A549 (cell line): ENCODE measurements around the gene POLE4. TPM values are rescaled to one million over a fixed set of nuclear protein-coding genes. Genes with fewer than 3 reads are reported as not detected.

Experiments used
- ATAC-seq, 2 experiments: fragments of 200-7000 bp in 1 of 2; fragments of >200 bp in 1 of 2; cut with Nextera tagmentation in 1 of 2; cut with Tn5 transposase in 1 of 2; 3 replicates each; pipeline versions ENCODE4 v1.8.0 to v1.9.1; 2018 to 2020; ENCODE audit warnings: mild to moderate bottlenecking in 1 of 2, moderate library complexity in 1 of 2
- CTCF ChIA-PET: fragments of 300-600 bp; sonication (Branson Sonifier 250); formaldehyde crosslinking; extraction: SDS; loops from one replicate; lab custom pipeline; 2021; ENCODE audit warnings: antibody characterized with exemption, inconsistent platforms; lab: Yijun Ruan, JAX
- POLR2A ChIA-PET: fragments of 350-600 bp; formaldehyde crosslinking; extraction: SDS; loops from one replicate; lab custom pipeline; 2021; ENCODE audit warnings: antibody characterized with exemption, inconsistent platforms; lab: Yijun Ruan, JAX
- DNase-seq, 2 experiments: peaks; one replicate each; pipeline versions ENCODE4 v3.0.0 to v3.0.0-alpha.2; 2011 to 2016; ENCODE audit warnings: low read depth in 1 of 2, low spot score in 1 of 2
- FAIRE-seq: peaks from 2 replicates; lab custom pipeline; 2011; peaks lifted over from hg19 to GRCh38; lab: Jason Lieb, UNC
- H3K27ac ChIP-seq, 2 experiments: fragments of >200 bp; sonication (Bioruptor Twin); formaldehyde crosslinking; 3 replicates each; pipeline ENCODE4 v1.5.1; 2016 to 2017
- H3K4me1 ChIP-seq: fragments of >200 bp; sonication (Bioruptor Twin); formaldehyde crosslinking; 3 replicates; pipeline ENCODE4 v1.6.1; 2016
- H3K4me2 ChIP-seq: fragments of >200 bp; sonication (Bioruptor Twin); formaldehyde crosslinking; 3 replicates; pipeline ENCODE4 v1.6.1; 2016
- H3K4me3 ChIP-seq: fragments of >200 bp; sonication (Bioruptor Twin); formaldehyde crosslinking; 3 replicates; pipeline ENCODE4 v1.5.1; 2016
- H3K9me3 ChIP-seq: fragments of >200 bp; sonication (Bioruptor Twin); formaldehyde crosslinking; 3 replicates; pipeline ENCODE4 v1.6.1; 2016
- CBX8 ChIP-seq: fragments of 200-600 bp; sonication (generic); IDR thresholded peaks from 2 replicates; pipeline ENCODE4 v1.6.1; 2016
- CEBPB ChIP-seq, 2 experiments: fragments of >200 bp in 1 of 2; sonication (Bioruptor Twin) in 1 of 2; formaldehyde crosslinking in 1 of 2; IDR thresholded peaks; 2 replicates each; pipeline ENCODE4 v1.6.1; 2012 to 2016
- CHD2 ChIP-seq: fragments of 150-350 bp; IDR thresholded peaks from 2 replicates; pipeline ENCODE4 v1.6.1; 2014; ENCODE audit warnings: low read length; ENCODE audit not compliant: partially characterized antibody
- EHMT2 ChIP-seq: fragments of 200-600 bp; sonication (generic); IDR thresholded peaks from 2 replicates; pipeline ENCODE4 v1.6.1; 2016; ENCODE audit warnings: antibody characterized with exemption, low read depth, mild to moderate bottlenecking, moderate library complexity
- FOSL2 ChIP-seq, 2 experiments: fragments of 450-650 bp in 1 of 2; fragments of >200 bp in 1 of 2; sonication (Bioruptor Twin) in 1 of 2; formaldehyde crosslinking; IDR thresholded peaks; 2 replicates each; pipeline versions ENCODE4 v1.5.0 to v1.6.1; 2016 to 2020; ENCODE audit warnings: mild to moderate bottlenecking in 1 of 2, moderate library complexity in 1 of 2
- HEYL ChIP-seq: fragments of 250-450 bp; sonication (Bioruptor Pico); IDR thresholded peaks from 2 replicates; pipeline ENCODE4 v1.8.0; 2021; ENCODE audit warnings: mild to moderate bottlenecking, moderate library complexity
- HOXB5 ChIP-seq: fragments of 250-450 bp; sonication (Bioruptor Pico); IDR thresholded peaks from 2 replicates; pipeline ENCODE4 v1.5.0; 2020; ENCODE audit warnings: mild to moderate bottlenecking, moderate library complexity
- KDM1A ChIP-seq: fragments of 200-600 bp; sonication (generic); IDR thresholded peaks from 2 replicates; pipeline ENCODE4 v1.6.1; 2016; ENCODE audit warnings: low read depth, mild to moderate bottlenecking
- KDM5A ChIP-seq: fragments of 200-600 bp; sonication (generic); IDR thresholded peaks from 2 replicates; pipeline ENCODE4 v1.6.1; 2016; ENCODE audit warnings: antibody characterized with exemption, mild to moderate bottlenecking
- MAFK ChIP-seq: fragments of 450-650 bp; IDR thresholded peaks from 2 replicates; pipeline ENCODE4 v1.6.1; 2014; ENCODE audit not compliant: partially characterized antibody
- POLR2A ChIP-seq: IDR thresholded peaks from 2 replicates; pipeline ENCODE4 v1.6.1; 2012; ENCODE audit warnings: mild to moderate bottlenecking, low read length
- RCOR1 ChIP-seq: fragments of 150-350 bp; IDR thresholded peaks from 2 replicates; pipeline ENCODE4 v1.6.1; 2014; ENCODE audit warnings: antibody characterized with exemption, low read length, low read depth
- RNF2 ChIP-seq: fragments of 200-600 bp; sonication (generic); IDR thresholded peaks from 2 replicates; pipeline ENCODE4 v1.6.1; 2016; ENCODE audit warnings: low read depth, mild to moderate bottlenecking, antibody characterized with exemption, moderate library complexity, borderline replicate concordance
- SMC3 ChIP-seq: fragments of >200 bp; sonication (Bioruptor Twin); formaldehyde crosslinking; IDR thresholded peaks from 3 replicates; pipeline ENCODE4 v1.6.1; 2018; ENCODE audit warnings: inconsistent platforms
- TP53 ChIP-seq: fragments of 250-450 bp; sonication (Bioruptor Pico); IDR thresholded peaks from 2 replicates; pipeline ENCODE4 v1.5.0; 2021; ENCODE audit warnings: mild to moderate bottlenecking, moderate library complexity
- ZC3H11A ChIP-seq: fragments of 450-650 bp; IDR thresholded peaks from 2 replicates; pipeline ENCODE4 v1.6.1; 2014; ENCODE audit warnings: antibody characterized with exemption, mild to moderate bottlenecking
- ZFP36 ChIP-seq: fragments of 450-650 bp; IDR thresholded peaks from 2 replicates; pipeline ENCODE4 v1.6.1; 2014; ENCODE audit warnings: borderline replicate concordance; ENCODE audit not compliant: partially characterized antibody
- ZSCAN20 ChIP-seq: fragments of 250-450 bp; sonication (Bioruptor Pico); IDR thresholded peaks from 2 replicates; pipeline ENCODE4 v1.8.0; 2022; ENCODE audit warnings: mild to moderate bottlenecking, moderate library complexity
- WGBS: methylation state at CpG from one replicate; pipeline ENCODE4 v1.1.6; 2017; ENCODE audit errors: missing lambda C conversion rate; 5-methylcytosine and 5-hydroxymethylcytosine counted together
- polyA plus RNA-seq, 4 experiments: library from polyadenylated mRNA; depleted of rRNA in 3 of 4; stranded (reverse); fragments of >200 nt; fragmentation: RNase III in 1 of 4; extraction: RNeasy Plus Mini Kit Qiagen cat#74134 plus additional on column Dnase treatment in 1 of 4; gene quantifications; 2 replicates in 3 of 4; 3 replicates in 1 of 4; pipeline ENCODE4 v1.2.3, GENCODE V29; 2011 to 2017
- TF ChIP-seq, protein P1 (sequence below): IDR thresholded peaks from 2 replicates; pipeline ENCODE4 v1.6.1; 2012
- TF ChIP-seq, protein P2 (sequence below): fragments of 250-450 bp; sonication (Bioruptor Pico); IDR thresholded peaks from 2 replicates; pipeline ENCODE4 v1.5.0; 2021; ENCODE audit warnings: mild to moderate bottlenecking, moderate library complexity, borderline replicate concordance
- TF ChIP-seq, protein P3 (sequence below): fragments of >200 bp; sonication (Bioruptor Twin); formaldehyde crosslinking; IDR thresholded peaks from 3 replicates; pipeline ENCODE4 v1.6.1; 2016
- TF ChIP-seq, protein P4 (sequence below): fragments of 150-350 bp; IDR thresholded peaks from 2 replicates; pipeline ENCODE4 v1.6.1; 2014; ENCODE audit warnings: low read depth, mild to moderate bottlenecking, low read length

Gene POLE4
- polyA plus RNA-seq, 2 of the 4 experiments (the other 2 are of a cell fraction), result 88.5 to 90.4 TPM

DNA sequence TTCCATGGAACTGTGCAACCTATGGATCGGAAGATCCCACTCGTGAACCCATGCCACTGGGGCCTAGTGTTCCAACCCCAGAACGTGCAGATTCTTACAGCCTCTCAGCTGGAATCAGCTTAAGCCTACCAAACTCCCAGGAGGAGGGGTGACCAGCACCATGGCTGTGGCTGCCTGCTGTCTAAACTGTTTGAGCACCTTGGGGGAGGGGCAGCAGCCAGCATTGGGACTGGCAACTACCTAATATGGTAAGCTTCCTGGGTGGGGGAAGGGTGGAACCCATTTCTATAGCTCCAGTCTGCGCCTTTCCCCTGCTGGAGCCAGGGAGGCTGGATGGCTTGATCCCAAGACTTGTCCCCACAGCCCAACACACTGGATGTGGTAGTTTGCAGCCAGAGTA is 10.7 kb upstream of the POLE4 start:
- WGBS, result 69% methylated on average over 4 of the region's 4 CpGs
- no peak for DNase-seq
- Histone ChIP-seq H3K4me1 (peaks cover 6% of the 10 kb centered on the region; the same call in 1 of the 3 replicates), H3K9me3 (no peaks in the 10 kb centered on the region), H3K27ac (no peak overlapping the region), H3K4me3 (no peak overlapping the region), H3K4me2 (no peak overlapping the region)
- FAIRE-seq, result no peak
- CTCF ChIA-PET, result no interaction called here
- TF ChIP-seq FOSL2 (IDR thresholded peaks at IDR 0.05) (no peak), FOSL2 (CRISPR knock-in tag; IDR thresholded peaks at IDR 0.05) (no peak), ZFP36 (no peak), KDM5A (no peak), CHD2 (no peak), MAFK (no peak), KDM1A (no peak)
- TF ChIP-seq, protein P1, sequence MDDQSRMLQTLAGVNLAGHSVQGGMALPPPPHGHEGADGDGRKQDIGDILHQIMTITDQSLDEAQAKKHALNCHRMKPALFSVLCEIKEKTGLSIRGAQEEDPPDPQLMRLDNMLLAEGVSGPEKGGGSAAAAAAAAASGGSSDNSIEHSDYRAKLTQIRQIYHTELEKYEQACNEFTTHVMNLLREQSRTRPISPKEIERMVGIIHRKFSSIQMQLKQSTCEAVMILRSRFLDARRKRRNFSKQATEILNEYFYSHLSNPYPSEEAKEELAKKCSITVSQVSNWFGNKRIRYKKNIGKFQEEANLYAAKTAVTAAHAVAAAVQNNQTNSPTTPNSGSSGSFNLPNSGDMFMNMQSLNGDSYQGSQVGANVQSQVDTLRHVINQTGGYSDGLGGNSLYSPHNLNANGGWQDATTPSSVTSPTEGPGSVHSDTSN, result no peak
- TF ChIP-seq, protein P2, sequence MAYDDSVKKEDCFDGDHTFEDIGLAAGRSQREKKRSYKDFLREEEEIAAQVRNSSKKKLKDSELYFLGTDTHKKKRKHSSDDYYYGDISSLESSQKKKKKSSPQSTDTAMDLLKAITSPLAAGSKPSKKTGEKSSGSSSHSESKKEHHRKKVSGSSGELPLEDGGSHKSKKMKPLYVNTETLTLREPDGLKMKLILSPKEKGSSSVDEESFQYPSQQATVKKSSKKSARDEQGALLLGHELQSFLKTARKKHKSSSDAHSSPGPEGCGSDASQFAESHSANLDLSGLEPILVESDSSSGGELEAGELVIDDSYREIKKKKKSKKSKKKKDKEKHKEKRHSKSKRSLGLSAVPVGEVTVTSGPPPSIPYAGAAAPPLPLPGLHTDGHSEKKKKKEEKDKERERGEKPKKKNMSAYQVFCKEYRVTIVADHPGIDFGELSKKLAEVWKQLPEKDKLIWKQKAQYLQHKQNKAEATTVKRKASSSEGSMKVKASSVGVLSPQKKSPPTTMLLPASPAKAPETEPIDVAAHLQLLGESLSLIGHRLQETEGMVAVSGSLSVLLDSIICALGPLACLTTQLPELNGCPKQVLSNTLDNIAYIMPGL (CRISPR knock-in tag), result no peak
- no peak for ATAC-seq
- POLR2A ChIA-PET, result no interaction called here

DNA sequence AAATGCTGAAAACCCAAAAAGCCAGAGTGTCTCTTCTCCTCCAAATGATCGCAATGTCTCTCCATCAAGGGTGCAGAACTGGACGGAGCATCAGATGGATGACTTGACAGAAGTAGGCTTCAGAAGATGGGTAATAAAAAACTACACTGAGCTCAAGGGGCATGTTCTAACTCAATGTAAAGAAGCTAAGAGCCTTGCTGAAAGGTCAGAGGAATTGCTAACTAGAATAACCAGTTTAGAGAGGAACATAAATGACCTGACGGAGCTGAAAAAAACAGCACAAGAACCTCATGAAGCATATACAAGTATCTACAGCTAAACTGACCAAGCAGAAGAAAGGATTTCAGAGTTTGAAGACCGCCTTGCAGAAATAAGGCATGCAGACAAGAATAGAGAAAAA is 9.7 kb upstream of the POLE4 start:
- Histone ChIP-seq H3K4me1 (peaks cover 6% of the 10 kb centered on the region; the same call in 1 of the 3 replicates), H3K4me2 (no peak overlapping the region), H3K9me3 (no peaks in the 10 kb centered on the region), H3K4me3 (no peak overlapping the region), H3K27ac (no peak overlapping the region)
- FAIRE-seq (no peak), DNase-seq (no peak), ATAC-seq (no peak)
- ChIA-PET CTCF (interaction anchor here (0.6 kb wide), 1 partner anchor 32 kb away, joined by 3 read pairs; no protein-coding TSS in a partner anchor), POLR2A (no interaction called here)
- 90% methylated on average over 4 of the region's 4 CpGs for WGBS
- TF ChIP-seq SMC3 (no peak), HOXB5 (no peak), CEBPB (IDR thresholded peaks at IDR 0.05) (no peak), CBX8 (no peak), RNF2 (no peak), EHMT2 (no peak), ZC3H11A (no peak), ZSCAN20 (CRISPR knock-in tag) (no peak), HEYL (CRISPR knock-in tag) (no peak), RCOR1 (no peak), POLR2A (no peak), TP53 (CRISPR knock-in tag) (no peak)
- TF ChIP-seq, protein P1, result no peak
- TF ChIP-seq, protein P3, sequence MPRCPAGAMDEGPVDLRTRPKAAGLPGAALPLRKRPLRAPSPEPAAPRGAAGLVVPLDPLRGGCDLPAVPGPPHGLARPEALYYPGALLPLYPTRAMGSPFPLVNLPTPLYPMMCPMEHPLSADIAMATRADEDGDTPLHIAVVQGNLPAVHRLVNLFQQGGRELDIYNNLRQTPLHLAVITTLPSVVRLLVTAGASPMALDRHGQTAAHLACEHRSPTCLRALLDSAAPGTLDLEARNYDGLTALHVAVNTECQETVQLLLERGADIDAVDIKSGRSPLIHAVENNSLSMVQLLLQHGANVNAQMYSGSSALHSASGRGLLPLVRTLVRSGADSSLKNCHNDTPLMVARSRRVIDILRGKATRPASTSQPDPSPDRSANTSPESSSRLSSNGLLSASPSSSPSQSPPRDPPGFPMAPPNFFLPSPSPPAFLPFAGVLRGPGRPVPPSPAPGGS, result no peak
- TF ChIP-seq, protein P4, sequence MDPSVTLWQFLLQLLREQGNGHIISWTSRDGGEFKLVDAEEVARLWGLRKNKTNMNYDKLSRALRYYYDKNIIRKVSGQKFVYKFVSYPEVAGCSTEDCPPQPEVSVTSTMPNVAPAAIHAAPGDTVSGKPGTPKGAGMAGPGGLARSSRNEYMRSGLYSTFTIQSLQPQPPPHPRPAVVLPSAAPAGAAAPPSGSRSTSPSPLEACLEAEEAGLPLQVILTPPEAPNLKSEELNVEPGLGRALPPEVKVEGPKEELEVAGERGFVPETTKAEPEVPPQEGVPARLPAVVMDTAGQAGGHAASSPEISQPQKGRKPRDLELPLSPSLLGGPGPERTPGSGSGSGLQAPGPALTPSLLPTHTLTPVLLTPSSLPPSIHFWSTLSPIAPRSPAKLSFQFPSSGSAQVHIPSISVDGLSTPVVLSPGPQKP, result no peak
